Measurements from ENCODE around the gene CEP63.

Gene CEP63

DNA sequence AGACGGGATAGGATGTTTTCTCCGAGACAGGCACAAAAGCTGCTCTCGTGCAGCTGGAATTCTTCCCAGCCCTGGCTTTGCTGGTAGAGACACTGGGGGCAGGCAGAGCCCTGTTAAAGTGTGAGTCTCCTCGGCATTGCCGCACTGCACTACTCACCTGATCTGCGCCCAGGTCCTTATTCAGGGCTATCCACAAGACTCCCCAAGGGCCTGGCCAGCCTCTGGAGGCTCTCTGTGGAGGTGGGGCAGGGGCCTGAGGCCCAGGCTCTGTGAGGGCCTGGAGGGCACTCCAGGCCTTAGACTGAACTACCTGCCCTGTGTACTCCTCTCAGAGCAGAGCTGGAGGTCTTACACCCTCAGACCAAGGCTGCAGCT lies 116.6 kb downstream of the CEP63 start:
- no peaks in the 10 kb centered on the region for H3K36me3 ChIP-seq (ENCODE audit: control insufficient read depth, insufficient read depth, low read length)
- TF ChIP-seq, protein P1, sequence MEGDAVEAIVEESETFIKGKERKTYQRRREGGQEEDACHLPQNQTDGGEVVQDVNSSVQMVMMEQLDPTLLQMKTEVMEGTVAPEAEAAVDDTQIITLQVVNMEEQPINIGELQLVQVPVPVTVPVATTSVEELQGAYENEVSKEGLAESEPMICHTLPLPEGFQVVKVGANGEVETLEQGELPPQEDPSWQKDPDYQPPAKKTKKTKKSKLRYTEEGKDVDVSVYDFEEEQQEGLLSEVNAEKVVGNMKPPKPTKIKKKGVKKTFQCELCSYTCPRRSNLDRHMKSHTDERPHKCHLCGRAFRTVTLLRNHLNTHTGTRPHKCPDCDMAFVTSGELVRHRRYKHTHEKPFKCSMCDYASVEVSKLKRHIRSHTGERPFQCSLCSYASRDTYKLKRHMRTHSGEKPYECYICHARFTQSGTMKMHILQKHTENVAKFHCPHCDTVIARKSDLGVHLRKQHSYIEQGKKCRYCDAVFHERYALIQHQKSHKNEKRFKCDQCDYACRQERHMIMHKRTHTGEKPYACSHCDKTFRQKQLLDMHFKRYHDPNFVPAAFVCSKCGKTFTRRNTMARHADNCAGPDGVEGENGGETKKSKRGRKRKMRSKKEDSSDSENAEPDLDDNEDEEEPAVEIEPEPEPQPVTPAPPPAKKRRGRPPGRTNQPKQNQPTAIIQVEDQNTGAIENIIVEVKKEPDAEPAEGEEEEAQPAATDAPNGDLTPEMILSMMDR (IDR thresholded peaks at IDR 0.05; ENCODE audit: insufficient read depth, low read length, poor library complexity, severe bottlenecking): no peak
- no peak for DNase-seq (ENCODE audit: extremely low read depth, insufficient read length)
- peaks cover 3% of the 10 kb centered on the region; the same call in 1 of the 2 replicates for H3K27me3 ChIP-seq (replicated peaks; ENCODE audit: control insufficient read depth, insufficient read depth, low read length)
- no peak overlapping the region for H3K4me3 ChIP-seq (replicated peaks; ENCODE audit: low read depth, low read length)

DNA sequence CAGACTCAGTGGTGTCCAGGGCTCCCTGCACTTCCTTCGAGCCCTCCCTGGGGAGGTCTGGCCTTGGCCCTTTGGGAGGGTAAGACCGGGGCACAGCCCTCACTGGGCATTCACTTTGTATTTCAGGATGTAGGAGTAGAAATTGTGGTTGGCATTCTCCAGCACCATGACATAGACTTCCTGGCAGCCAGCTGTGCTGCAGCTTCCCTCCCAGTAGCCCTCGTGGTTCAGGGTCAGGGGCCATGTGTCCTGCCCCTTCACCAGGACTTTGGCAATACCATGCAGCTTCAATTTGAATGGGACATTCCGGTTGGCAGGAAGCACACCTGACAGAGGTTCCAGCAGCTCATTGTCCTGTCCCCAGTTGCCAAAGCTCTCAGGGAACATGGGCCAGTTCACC lies 117.6 kb downstream of the CEP63 start:
- DNase-seq (ENCODE audit: extremely low read depth, insufficient read length): no peak
- H3K4me3 ChIP-seq (replicated peaks; ENCODE audit: low read depth, low read length): no peak overlapping the region
- H3K27me3 ChIP-seq (replicated peaks; ENCODE audit: control insufficient read depth, insufficient read depth, low read length): peaks cover 4% of the 10 kb centered on the region; the same call in 1 of the 2 replicates
- TF ChIP-seq, protein P1 (IDR thresholded peaks at IDR 0.05; ENCODE audit: insufficient read depth, low read length, poor library complexity, severe bottlenecking): no peak
- no peaks in the 10 kb centered on the region for H3K36me3 ChIP-seq (ENCODE audit: control insufficient read depth, insufficient read depth, low read length)

DNA sequence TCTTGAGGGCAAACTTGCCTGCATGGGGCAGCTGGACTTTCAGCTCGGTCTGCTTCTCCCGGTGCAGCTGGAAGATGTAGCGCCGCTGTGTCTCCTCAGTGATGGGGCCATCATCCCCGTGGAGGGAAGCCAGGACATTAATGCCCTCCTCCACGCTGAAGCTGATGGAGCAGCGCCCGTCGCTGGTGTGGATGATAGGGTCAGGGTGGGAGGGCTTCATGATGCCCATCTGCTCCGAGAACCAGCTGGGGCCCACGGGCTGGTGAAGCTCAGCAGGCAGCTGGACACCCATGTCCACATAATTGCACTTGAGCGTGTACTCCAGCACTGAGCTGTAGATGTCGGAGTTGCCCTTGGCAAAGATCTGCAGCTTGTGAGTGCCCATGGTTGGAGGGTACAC lies 118.1 kb downstream of the CEP63 start:
- no peak for DNase-seq (ENCODE audit: extremely low read depth, insufficient read length)
- Histone ChIP-seq H3K27me3 (replicated peaks; ENCODE audit: control insufficient read depth, insufficient read depth, low read length) (peaks cover 4% of the 10 kb centered on the region; the same call in 1 of the 2 replicates), H3K36me3 (ENCODE audit: control insufficient read depth, insufficient read depth, low read length) (no peaks in the 10 kb centered on the region), H3K4me3 (replicated peaks; ENCODE audit: low read depth, low read length) (no peak overlapping the region)
- TF ChIP-seq, protein P1 (IDR thresholded peaks at IDR 0.05; ENCODE audit: insufficient read depth, low read length, poor library complexity, severe bottlenecking): no peak

DNA sequence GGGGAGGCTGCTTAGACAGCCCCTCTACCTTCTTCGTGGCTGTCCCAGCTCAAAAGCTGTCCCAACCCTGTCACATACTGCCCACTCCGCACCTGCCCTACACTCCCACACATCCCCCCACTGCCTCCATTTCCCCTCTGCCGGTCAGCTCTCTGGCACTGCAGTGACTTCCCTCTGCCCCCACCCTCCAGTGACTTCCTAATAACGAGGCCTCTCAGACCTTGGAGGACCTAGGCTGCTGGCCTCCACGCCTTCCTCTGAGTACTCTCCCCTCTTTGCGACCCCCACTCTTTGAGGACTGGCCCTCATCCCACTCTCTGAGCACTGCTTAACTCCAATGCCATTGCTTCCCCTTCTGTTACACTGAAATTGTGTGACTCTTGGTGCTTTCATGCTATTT lies 119.7 kb downstream of the CEP63 start:
- no peak for DNase-seq (ENCODE audit: extremely low read depth, insufficient read length)
- H3K36me3 ChIP-seq (ENCODE audit: control insufficient read depth, insufficient read depth, low read length): no peaks in the 10 kb centered on the region
- peaks cover 9% of the 10 kb centered on the region for H3K27me3 ChIP-seq (replicated peaks; ENCODE audit: control insufficient read depth, insufficient read depth, low read length)
- TF ChIP-seq, protein P1 (IDR thresholded peaks at IDR 0.05; ENCODE audit: insufficient read depth, low read length, poor library complexity, severe bottlenecking): no peak
- H3K4me3 ChIP-seq (replicated peaks; ENCODE audit: low read depth, low read length): no peak overlapping the region

DNA sequence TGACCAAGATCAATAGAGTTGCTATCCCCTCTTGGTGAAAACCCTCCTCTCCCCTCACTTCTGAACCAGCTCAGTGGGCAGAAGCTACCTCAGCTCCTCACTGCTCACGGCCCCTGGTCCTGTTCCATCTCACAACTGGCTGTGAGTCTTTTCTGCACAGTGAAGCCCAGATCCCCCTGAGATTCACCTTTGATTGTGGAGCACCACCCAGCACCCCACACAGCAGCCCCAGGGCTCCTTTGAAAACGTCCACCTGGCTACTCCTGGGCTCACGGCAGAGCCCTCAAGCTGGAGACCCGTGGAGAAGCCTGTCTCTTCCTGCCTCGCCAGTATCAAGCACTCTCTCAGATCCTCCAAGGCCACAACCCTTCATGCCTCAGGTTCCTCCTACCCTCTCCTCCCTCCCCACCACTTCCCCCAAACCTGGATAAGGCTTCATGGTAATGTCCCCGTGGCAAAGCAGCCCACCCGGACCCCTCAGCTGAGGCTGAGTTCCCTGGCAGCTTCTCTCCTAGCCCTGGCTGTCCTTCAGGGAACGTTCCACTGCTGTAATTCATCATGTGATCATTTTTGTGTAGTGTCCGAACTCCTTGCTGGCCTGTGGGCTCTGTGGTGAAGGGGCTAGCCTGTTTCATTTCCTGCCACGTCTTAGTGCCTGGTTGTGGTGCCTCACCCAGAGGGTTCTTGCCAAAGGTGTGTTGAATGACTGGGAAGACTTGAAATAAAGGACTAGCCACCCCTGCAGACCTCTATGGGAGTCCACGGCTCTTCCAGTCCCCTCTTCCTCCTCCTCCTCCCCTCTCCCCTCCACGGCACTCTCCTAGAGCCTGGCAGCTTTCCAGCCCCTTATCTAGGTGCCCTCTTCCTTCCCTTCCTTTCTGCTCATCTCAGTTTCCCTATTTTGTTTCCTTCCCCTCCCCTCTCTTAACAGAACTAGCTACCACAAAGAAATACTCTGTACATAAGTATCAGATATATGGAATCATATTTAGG lies 120.5 kb downstream of the CEP63 start:
- no peak overlapping the region for H3K4me3 ChIP-seq (replicated peaks; ENCODE audit: low read depth, low read length)
- no peaks in the 10 kb centered on the region for H3K36me3 ChIP-seq (ENCODE audit: control insufficient read depth, insufficient read depth, low read length)
- H3K27me3 ChIP-seq (replicated peaks; ENCODE audit: control insufficient read depth, insufficient read depth, low read length): peaks cover 10% of the 10 kb centered on the region
- DNase-seq (ENCODE audit: extremely low read depth, insufficient read length): no peak
- TF ChIP-seq, protein P1 (IDR thresholded peaks at IDR 0.05; ENCODE audit: insufficient read depth, low read length, poor library complexity, severe bottlenecking): no peak
